HEK293 (cell line): ENCODE results near the gene CDRT4.

ENCODE experiments used
- GLI2 ChIP-seq: fragments of 450-650 bp; formaldehyde crosslinking; IDR thresholded peaks from 2 replicates; pipeline ENCODE4; 2017; ENCODE audit warnings: missing biosample characterization, missing genetic modification characterization, low read depth, borderline replicate concordance
- SP2 ChIP-seq: fragments of 450-650 bp; formaldehyde crosslinking; IDR thresholded peaks from 2 replicates; pipeline ENCODE4 v1.5.1; 2016; ENCODE audit warnings: missing biosample characterization, missing genetic modification characterization
- ZNF138 ChIP-seq: fragments of 450-650 bp; formaldehyde crosslinking; IDR thresholded peaks from 2 replicates; pipeline ENCODE4 v1.5.1; 2016; ENCODE audit warnings: missing biosample characterization, missing genetic modification characterization, borderline replicate concordance
- ZNF324 ChIP-seq: fragments of 450-650 bp; formaldehyde crosslinking; IDR thresholded peaks from 2 replicates; pipeline ENCODE4 v1.5.1; 2016; ENCODE audit warnings: missing biosample characterization, missing genetic modification characterization
- ZNF501 ChIP-seq: fragments of 450-650 bp; formaldehyde crosslinking; IDR thresholded peaks from 2 replicates; pipeline ENCODE4 v1.5.1; 2016; ENCODE audit warnings: missing biosample characterization, missing genetic modification characterization
- ZNF521 ChIP-seq: fragments of 450-650 bp; formaldehyde crosslinking; IDR thresholded peaks from 2 replicates; pipeline ENCODE4 v1.5.1; 2017; ENCODE audit warnings: missing biosample characterization, mild to moderate bottlenecking, missing genetic modification characterization
- ZNF843 ChIP-seq: fragments of 450-650 bp; formaldehyde crosslinking; IDR thresholded peaks from 2 replicates; pipeline ENCODE4 v1.5.1; 2016; ENCODE audit warnings: missing biosample characterization, missing genetic modification characterization
- TF ChIP-seq, protein P1 (sequence below): fragments of 450-650 bp; formaldehyde crosslinking; IDR thresholded peaks from 2 replicates; pipeline ENCODE4 v1.5.1; 2016; ENCODE audit warnings: missing biosample characterization, missing genetic modification characterization
- TF ChIP-seq, protein P2 (sequence below): fragments of 450-650 bp; formaldehyde crosslinking; IDR thresholded peaks from 2 replicates; pipeline ENCODE4 v1.5.1; 2016; ENCODE audit warnings: missing biosample characterization, missing genetic modification characterization

DNA sequence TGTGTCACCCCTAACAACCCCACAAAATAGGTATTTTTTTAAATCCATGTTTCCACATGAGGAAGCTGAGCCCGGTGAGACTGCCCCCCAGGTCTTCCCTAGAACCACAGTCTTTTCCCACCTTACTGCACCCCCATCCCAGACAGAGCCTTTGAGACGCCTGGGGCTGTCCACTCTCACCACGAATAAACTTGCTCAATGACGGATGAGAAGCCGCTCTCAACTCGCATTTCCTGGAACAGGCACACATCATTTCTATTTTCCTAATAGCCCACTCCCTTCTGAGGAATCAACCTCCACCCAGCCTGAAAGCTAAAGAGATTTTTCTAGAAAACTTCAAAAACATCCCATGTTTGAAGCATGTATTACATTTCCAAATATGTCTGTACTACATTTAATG lies 14.1 kb upstream of the CDRT4 start:
- no peak for TF ChIP-seq ZNF324
- TF ChIP-seq, protein P1, sequence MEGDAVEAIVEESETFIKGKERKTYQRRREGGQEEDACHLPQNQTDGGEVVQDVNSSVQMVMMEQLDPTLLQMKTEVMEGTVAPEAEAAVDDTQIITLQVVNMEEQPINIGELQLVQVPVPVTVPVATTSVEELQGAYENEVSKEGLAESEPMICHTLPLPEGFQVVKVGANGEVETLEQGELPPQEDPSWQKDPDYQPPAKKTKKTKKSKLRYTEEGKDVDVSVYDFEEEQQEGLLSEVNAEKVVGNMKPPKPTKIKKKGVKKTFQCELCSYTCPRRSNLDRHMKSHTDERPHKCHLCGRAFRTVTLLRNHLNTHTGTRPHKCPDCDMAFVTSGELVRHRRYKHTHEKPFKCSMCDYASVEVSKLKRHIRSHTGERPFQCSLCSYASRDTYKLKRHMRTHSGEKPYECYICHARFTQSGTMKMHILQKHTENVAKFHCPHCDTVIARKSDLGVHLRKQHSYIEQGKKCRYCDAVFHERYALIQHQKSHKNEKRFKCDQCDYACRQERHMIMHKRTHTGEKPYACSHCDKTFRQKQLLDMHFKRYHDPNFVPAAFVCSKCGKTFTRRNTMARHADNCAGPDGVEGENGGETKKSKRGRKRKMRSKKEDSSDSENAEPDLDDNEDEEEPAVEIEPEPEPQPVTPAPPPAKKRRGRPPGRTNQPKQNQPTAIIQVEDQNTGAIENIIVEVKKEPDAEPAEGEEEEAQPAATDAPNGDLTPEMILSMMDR (tag by site-specific recombination) = no peak
- TF ChIP-seq ZNF138 (tag by site-specific recombination) = no peak
- TF ChIP-seq SP2 = no peak
- TF ChIP-seq ZNF501 (tag by site-specific recombination) = no peak
- TF ChIP-seq ZNF521 (tag by site-specific recombination) = no peak
- no peak for TF ChIP-seq ZNF843 (tag by site-specific recombination)
- TF ChIP-seq, protein P2, sequence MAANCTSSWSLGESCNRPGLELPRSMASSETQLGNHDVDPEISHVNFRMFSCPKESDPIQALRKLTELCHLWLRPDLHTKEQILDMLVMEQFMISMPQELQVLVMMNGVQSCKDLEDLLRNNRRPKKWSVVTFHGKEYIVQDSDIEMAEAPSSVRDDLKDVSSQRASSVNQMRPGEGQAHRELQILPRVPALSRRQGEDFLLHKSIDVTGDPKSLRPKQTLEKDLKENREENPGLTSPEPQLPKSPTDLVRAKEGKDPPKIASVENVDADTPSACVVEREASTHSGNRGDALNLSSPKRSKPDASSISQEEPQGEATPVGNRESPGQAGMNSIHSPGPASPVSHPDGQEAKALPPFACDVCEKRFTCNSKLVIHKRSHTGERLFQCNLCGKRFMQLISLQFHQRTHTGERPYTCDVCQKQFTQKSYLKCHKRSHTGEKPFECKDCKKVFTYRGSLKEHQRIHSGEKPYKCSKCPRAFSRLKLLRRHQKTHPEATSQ (tag by site-specific recombination) = no peak
- no peak for TF ChIP-seq GLI2
